ENCODE data around the gene HDAC11. TPM values are rescaled to one million over a fixed set of nuclear protein-coding genes. Genes with fewer than 3 reads are reported as not detected.

The HDAC11 gene
- total and polyA plus RNA-seq, 2 of the 13 experiments (the other 11 are each of a cell fraction or from before 2014, with no cell fraction given): 13.7 to 33.1 TPM

DNA sequence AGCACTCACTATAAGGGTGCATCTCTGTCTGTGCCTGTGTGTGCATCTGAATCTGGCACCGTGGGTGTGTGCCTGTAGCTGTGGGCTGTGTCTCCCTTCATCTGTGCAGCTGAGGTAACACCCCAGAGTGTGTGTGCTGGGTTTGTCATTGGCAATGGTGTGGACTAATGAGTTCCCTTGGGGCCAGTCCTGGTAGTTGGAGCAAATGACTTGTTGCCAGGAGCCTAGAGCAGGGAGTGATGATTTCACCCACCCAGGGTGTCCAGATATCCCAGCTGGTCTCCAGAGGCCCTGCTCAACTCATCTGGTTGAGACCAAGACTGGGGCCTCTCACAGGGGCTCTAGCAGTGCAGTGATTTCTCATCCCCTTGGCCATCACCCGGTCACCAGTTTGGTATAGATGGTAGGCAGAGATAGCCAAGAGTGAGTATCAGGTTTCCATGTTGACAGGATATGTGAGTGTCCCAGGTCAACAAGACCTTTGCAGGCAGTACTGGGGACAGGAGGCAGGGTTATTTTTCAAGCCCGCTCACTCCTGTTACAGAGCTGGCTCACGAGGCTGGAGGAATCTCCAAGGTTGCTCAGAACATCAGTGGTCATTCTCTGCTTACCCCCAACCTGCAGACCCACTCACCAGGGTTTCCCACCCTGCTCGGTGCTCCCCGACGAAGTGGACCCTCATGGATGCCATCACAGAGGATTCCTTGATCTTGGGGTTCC is 4.1 kb upstream of the HDAC11 start (continued):
- TF ChIP-seq ZNF318 (CRISPR knock-in tag; IDR thresholded peaks at IDR 0.05): no peak
- peak; percentile 83 for TF ChIP-seq GATAD2A (CRISPR knock-in tag; IDR thresholded peaks at IDR 0.05)
- TF ChIP-seq MBD4 (IDR thresholded peaks at IDR 0.05; ENCODE audit: borderline replicate concordance, low read length): no peak
- TF ChIP-seq AKAP8 (CRISPR knock-in tag; IDR thresholded peaks at IDR 0.05): no peak
- TF ChIP-seq ZNF598 (CRISPR knock-in tag; IDR thresholded peaks at IDR 0.05; ENCODE audit: borderline replicate concordance): no peak
- TF ChIP-seq ZSCAN31 (CRISPR knock-in tag; IDR thresholded peaks at IDR 0.05; ENCODE audit: low read depth): no peak
- peak; percentile 90 for TF ChIP-seq SNAPC2 (CRISPR knock-in tag; IDR thresholded peaks at IDR 0.05)
- TF ChIP-seq, protein P1, sequence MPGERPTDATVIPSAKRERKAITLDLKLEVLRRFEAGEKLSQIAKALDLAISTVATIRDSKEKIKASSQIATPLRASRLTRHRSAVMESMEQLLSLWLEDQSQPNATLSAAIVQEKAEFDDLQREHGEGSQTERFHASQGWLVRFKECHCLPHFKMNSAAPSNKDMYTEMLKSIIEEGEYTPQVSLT (CRISPR knock-in tag; IDR thresholded peaks at IDR 0.05; ENCODE audit: borderline replicate concordance, low read depth): no peak
- no peak for TF ChIP-seq ZFAT (CRISPR knock-in tag; conservative IDR thresholded peaks at IDR 0.05)
- TF ChIP-seq HOXA5 (CRISPR knock-in tag; IDR thresholded peaks at IDR 0.05): no peak
- TF ChIP-seq ZNF589 (CRISPR knock-in tag; conservative IDR thresholded peaks at IDR 0.05): no peak
- no peak for TF ChIP-seq ZNF276 (CRISPR knock-in tag; IDR thresholded peaks at IDR 0.05; ENCODE audit: low read depth)
- no peak for TF ChIP-seq NCOA5 (CRISPR knock-in tag; IDR thresholded peaks at IDR 0.05)
- peak; percentile 99 for TF ChIP-seq GFI1 (CRISPR knock-in tag; IDR thresholded peaks at IDR 0.05; ENCODE audit: borderline replicate concordance)
- TF ChIP-seq THAP11 (CRISPR knock-in tag; IDR thresholded peaks at IDR 0.05): peak; percentile 64
- no peak for TF ChIP-seq MED13 (CRISPR knock-in tag; IDR thresholded peaks at IDR 0.05)
- no peak; the same call in 1 of the 2 replicates for TF ChIP-seq ZFP41 (CRISPR knock-in tag; IDR thresholded peaks at IDR 0.05; ENCODE audit: borderline replicate concordance)

All from HepG2 (cell line).